Measurements from ENCODE around the gene SH3D19. TPM values are rescaled to one million over a fixed set of nuclear protein-coding genes. Genes with fewer than 3 reads are reported as not detected.

SH3D19 gene
- total RNA-seq, 1 experiment from 2014 or later: 15.5 TPM

DNA sequence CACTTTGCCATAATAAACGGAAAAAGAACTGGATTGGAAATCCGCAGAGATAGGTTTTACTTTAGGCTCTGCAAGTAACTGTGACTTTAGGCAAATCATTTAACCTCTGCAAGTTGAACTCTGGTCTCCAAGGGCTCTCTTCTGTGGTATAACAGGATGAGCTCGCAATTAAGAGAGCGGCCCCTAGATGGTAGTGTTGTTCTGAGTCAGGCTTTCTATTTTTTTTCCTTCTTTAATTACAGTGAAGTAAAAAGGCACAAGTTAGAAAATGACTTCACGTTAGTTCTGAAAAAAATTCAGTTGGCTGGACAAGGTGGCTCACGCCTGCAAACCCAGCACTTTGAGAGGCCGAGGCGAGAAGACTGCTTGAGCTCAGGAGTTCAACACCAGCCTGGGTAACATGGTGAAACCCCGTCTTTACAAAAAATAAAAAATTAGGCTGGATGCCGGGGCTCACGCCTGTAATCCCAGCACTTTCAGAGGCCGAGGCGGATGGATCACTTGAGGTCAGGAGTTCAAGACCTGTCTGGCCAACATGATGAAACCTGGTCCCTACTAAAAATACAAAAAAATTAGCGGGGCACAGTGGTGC, 207.9 kb downstream of the SH3D19 start:
- no TSS peak for BruUV-seq (replicated peaks)
- no peaks in the 10 kb centered on the region for H3K9me3 Mint-ChIP-seq (ENCODE audit: low read depth, unreplicated experiment)
- no peaks in the 10 kb centered on the region for H3K4me1 Mint-ChIP-seq (ENCODE audit: low read depth, unreplicated experiment)
- peaks cover 7% of the 10 kb centered on the region for H3K36me3 Mint-ChIP-seq (ENCODE audit: insufficient read depth, unreplicated experiment)
- H3K27me3 Mint-ChIP-seq (ENCODE audit: unreplicated experiment): no peaks in the 10 kb centered on the region
- CTCF ChIA-PET: interaction anchor here (0.7 to 1.0 kb wide), 4 partner anchors 186 to 527 kb away, joined by 3 to 4 read pairs (median 4); no protein-coding TSS in a partner anchor
- TF ChIP-seq, protein P1, sequence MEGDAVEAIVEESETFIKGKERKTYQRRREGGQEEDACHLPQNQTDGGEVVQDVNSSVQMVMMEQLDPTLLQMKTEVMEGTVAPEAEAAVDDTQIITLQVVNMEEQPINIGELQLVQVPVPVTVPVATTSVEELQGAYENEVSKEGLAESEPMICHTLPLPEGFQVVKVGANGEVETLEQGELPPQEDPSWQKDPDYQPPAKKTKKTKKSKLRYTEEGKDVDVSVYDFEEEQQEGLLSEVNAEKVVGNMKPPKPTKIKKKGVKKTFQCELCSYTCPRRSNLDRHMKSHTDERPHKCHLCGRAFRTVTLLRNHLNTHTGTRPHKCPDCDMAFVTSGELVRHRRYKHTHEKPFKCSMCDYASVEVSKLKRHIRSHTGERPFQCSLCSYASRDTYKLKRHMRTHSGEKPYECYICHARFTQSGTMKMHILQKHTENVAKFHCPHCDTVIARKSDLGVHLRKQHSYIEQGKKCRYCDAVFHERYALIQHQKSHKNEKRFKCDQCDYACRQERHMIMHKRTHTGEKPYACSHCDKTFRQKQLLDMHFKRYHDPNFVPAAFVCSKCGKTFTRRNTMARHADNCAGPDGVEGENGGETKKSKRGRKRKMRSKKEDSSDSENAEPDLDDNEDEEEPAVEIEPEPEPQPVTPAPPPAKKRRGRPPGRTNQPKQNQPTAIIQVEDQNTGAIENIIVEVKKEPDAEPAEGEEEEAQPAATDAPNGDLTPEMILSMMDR (IDR thresholded peaks at IDR 0.05; ENCODE audit: unreplicated experiment): peak; percentile 46
- peak; percentile 58 for DNase-seq
- intact Hi-C loops (cut with micrococcal nuclease; ENCODE audit: unreplicated experiment): loop anchor here (1.0 kb wide), 2 partner anchors 245 to 495 kb away; no protein-coding TSS in a partner anchor
- H3K4me3 Mint-ChIP-seq (ENCODE audit: low read depth, unreplicated experiment): no peak overlapping the region
- H3K27ac Mint-ChIP-seq (ENCODE audit: unreplicated experiment): no peak overlapping the region

DNA sequence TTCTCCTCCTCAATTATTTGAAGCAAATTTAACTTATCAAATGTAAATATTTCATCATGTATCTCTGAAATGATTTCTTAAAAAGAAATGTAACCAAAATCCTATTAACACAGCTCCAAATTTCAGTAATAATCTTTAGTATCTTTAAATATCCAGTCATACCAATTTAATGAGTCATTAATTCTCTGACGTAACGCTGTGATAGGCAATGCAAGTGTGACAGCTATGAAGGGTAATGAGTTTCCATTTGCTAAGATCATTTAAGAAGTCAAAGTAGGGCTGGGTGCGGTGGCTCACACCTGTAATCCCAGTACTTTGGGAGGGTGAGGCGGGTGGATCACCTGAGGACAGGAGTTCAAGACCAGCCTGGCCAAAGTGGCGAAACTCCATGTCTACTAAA, 210.4 kb downstream of the SH3D19 start:
- no peak overlapping the region for H3K27ac Mint-ChIP-seq (ENCODE audit: unreplicated experiment)
- peaks cover 7% of the 10 kb centered on the region for H3K36me3 Mint-ChIP-seq (ENCODE audit: insufficient read depth, unreplicated experiment)
- intact Hi-C loops (cut with micrococcal nuclease; ENCODE audit: unreplicated experiment): no loop called here
- CTCF ChIA-PET: interaction anchor here (0.7 kb wide), 1 partner anchor 24 kb away, joined by 3 read pairs; no protein-coding TSS in a partner anchor
- H3K9me3 Mint-ChIP-seq (ENCODE audit: low read depth, unreplicated experiment): no peaks in the 10 kb centered on the region
- no TSS peak for BruUV-seq (replicated peaks)
- no peak for DNase-seq
- no peaks in the 10 kb centered on the region for H3K27me3 Mint-ChIP-seq (ENCODE audit: unreplicated experiment)
- TF ChIP-seq, protein P1 (IDR thresholded peaks at IDR 0.05; ENCODE audit: unreplicated experiment): no peak
- H3K4me1 Mint-ChIP-seq (ENCODE audit: low read depth, unreplicated experiment): no peaks in the 10 kb centered on the region
- no peak overlapping the region for H3K4me3 Mint-ChIP-seq (ENCODE audit: low read depth, unreplicated experiment)

GRCh38 chr4:151114338-151114737, 211.1 kb downstream of the SH3D19 start:
- H3K36me3 Mint-ChIP-seq (ENCODE audit: insufficient read depth, unreplicated experiment): peaks cover 7% of the 10 kb centered on the region
- no peaks in the 10 kb centered on the region for H3K4me1 Mint-ChIP-seq (ENCODE audit: low read depth, unreplicated experiment)
- no peak overlapping the region for H3K4me3 Mint-ChIP-seq (ENCODE audit: low read depth, unreplicated experiment)
- TF ChIP-seq, protein P1 (IDR thresholded peaks at IDR 0.05; ENCODE audit: unreplicated experiment): no peak
- intact Hi-C loops (cut with micrococcal nuclease; ENCODE audit: unreplicated experiment): no loop called here
- BruUV-seq (replicated peaks): no TSS peak
- H3K27ac Mint-ChIP-seq (ENCODE audit: unreplicated experiment): no peak overlapping the region
- CTCF ChIA-PET: no interaction called here
- no peak for DNase-seq
- H3K27me3 Mint-ChIP-seq (ENCODE audit: unreplicated experiment): no peaks in the 10 kb centered on the region
- H3K9me3 Mint-ChIP-seq (ENCODE audit: low read depth, unreplicated experiment): no peaks in the 10 kb centered on the region

GRCh38 chr4:151110236-151110635, 215.2 kb downstream of the SH3D19 start:
- CTCF ChIA-PET: no interaction called here
- no peak for DNase-seq
- peaks cover 25% of the 10 kb centered on the region for H3K36me3 Mint-ChIP-seq (ENCODE audit: insufficient read depth, unreplicated experiment)

More at GRCh38 chr4:151110236-151110635, 215.2 kb downstream of the SH3D19 start:
- Mint-ChIP-seq H3K4me1 (ENCODE audit: low read depth, unreplicated experiment) (no peaks in the 10 kb centered on the region), H3K9me3 (ENCODE audit: low read depth, unreplicated experiment) (no peaks in the 10 kb centered on the region), H3K4me3 (ENCODE audit: low read depth, unreplicated experiment) (no peak overlapping the region), H3K27me3 (ENCODE audit: unreplicated experiment) (no peaks in the 10 kb centered on the region), H3K27ac (ENCODE audit: unreplicated experiment) (no peak overlapping the region)
- intact Hi-C loops (cut with micrococcal nuclease; ENCODE audit: unreplicated experiment): no loop called here
- BruUV-seq (replicated peaks): no TSS peak
- TF ChIP-seq, protein P1 (IDR thresholded peaks at IDR 0.05; ENCODE audit: unreplicated experiment): no peak

Measured in Calu3 (cell line).